ENCODE measurements around the gene MGST2.
"Not testable (repeated sequence)": the region's sequence is repeated elsewhere in the genome, so short reads cannot be mapped to it uniquely, and the experiment has no call there.

The MGST2 gene

GRCh38 chr4:139698167-139698925, 32.7 kb downstream of the MGST2 start:
- ATAC-seq, H3K36me3 Mint-ChIP-seq, H3K27me3 Mint-ChIP-seq, H3K4me3 Mint-ChIP-seq, H3K4me1 Mint-ChIP-seq, H3K27ac Mint-ChIP-seq: not testable (repeated sequence)
- H3K9me3 Mint-ChIP-seq = peaks cover 12% of the 10 kb centered on the region

DNA sequence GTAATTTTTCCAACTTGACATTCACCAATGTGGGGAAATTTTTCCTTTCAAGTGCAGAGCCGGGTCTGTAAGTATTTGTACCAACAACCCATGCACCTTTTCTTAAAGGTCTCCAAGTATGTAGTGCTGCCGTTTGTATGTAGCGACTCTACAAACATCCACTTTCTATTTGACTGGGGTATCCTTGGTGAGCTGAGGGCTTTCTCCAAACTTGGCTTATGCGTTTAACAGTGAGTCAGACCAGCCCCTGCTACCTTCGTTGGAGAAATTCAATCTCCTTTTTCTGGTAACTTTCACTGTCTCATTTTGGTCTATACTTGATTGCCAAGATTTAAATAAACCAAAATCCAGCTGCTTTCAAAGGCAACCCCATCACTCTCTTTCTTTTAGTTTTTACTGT, 34.9 kb downstream of the MGST2 start:
- Mint-ChIP-seq H3K27me3 (no peaks in the 10 kb centered on the region), H3K9me3 (peaks cover 12% of the 10 kb centered on the region), H3K4me1 (no peaks in the 10 kb centered on the region), H3K36me3 (peaks cover 6% of the 10 kb centered on the region), H3K27ac (no peak overlapping the region), H3K4me3 (no peak overlapping the region)
- no peak for ATAC-seq

- Mint-ChIP-seq H3K4me3 (no peak overlapping the region), H3K9me3 (peaks cover 3% of the 10 kb centered on the region), H3K36me3 (no peaks in the 10 kb centered on the region), H3K4me1 (no peaks in the 10 kb centered on the region), H3K27me3 (no peaks in the 10 kb centered on the region), H3K27ac (no peak overlapping the region)
- no peak for ATAC-seq
Measured at GRCh38 chr4:139704915-139705485, 39.4 kb downstream of the MGST2 start.

GRCh38 chr4:139709660-139710059, 44.0 kb downstream of the MGST2 start:
- Mint-ChIP-seq H3K36me3 (no peaks in the 10 kb centered on the region), H3K27ac (no peak overlapping the region), H3K4me1 (no peaks in the 10 kb centered on the region), H3K9me3 (peaks cover 3% of the 10 kb centered on the region), H3K27me3 (peaks cover 8% of the 10 kb centered on the region), H3K4me3 (no peak overlapping the region)
- no peak for ATAC-seq

DNA sequence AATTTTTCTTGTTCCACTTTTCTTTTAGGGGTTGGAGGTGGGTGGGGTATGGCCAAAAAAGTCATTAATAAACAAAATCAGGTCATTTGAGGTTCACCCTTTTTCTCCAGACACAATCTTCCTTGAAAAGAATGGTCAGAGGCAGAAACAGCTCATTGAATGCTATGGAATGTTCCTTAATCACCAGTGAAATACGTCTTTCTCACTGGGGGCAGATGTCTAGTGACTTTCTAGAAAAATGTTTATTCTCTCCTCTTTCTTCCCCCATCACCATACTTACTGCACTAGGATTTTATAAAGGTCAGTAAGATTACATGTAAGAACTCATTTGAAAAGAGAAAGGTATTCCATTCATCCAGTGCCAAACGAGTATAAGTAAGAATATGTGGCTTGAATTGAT, 44.5 kb downstream of the MGST2 start:
- H3K4me3 Mint-ChIP-seq = no peak overlapping the region

GRCh38 chr4:139711461-139711860, 45.8 kb downstream of the MGST2 start:
- Mint-ChIP-seq H3K4me3 (no peak overlapping the region), H3K4me1 (no peaks in the 10 kb centered on the region), H3K27me3 (peaks cover 8% of the 10 kb centered on the region), H3K36me3 (no peaks in the 10 kb centered on the region), H3K27ac (no peak overlapping the region), H3K9me3 (peaks cover 3% of the 10 kb centered on the region)
- ATAC-seq = no peak

More for the DNA sequence above, 44.5 kb downstream of the MGST2 start:
- H3K27ac Mint-ChIP-seq = no peak overlapping the region
- peaks cover 3% of the 10 kb centered on the region for H3K9me3 Mint-ChIP-seq
- H3K27me3 Mint-ChIP-seq = peaks cover 8% of the 10 kb centered on the region
- no peaks in the 10 kb centered on the region for H3K36me3 Mint-ChIP-seq
- no peak for ATAC-seq
- no peaks in the 10 kb centered on the region for H3K4me1 Mint-ChIP-seq

GRCh38 chr4:139712882-139713281, 47.3 kb downstream of the MGST2 start:
- Mint-ChIP-seq H3K36me3 (no peaks in the 10 kb centered on the region), H3K9me3 (peaks cover 2% of the 10 kb centered on the region), H3K4me1 (peaks cover 6% of the 10 kb centered on the region), H3K4me3 (no peak overlapping the region), H3K27ac (no peak overlapping the region), H3K27me3 (peaks cover 18% of the 10 kb centered on the region)
- no peak for ATAC-seq

DNA sequence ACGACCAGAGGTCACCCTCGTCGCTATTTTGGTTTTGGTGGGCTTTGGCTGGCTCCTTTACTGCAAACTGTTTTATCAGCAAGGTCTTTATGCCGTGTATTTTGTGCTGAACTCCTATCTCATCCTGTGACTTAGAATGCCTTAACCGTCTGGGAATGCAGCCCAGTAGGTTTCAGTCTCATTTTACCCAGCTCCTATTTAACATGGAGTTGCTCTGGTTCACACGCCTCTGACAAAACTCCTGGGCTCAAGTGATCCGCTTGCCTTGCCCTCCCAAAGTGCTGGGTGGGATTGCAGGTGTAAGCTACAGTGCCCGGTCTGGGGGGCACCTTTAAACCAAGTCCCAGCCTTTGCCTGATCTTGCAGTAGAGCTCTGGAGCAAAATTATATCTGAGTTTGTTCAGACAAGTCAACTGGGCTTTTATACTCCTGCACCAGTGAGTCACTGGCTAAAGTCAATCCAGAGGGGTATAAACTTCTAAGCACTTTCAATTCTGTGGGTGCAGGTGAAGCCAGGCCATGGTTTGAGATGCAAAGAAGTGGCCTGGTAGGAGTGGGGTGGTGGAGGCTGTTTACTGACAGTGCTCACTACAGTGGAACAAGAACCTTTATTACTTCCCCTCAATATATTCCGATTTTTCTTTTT, 50.2 kb downstream of the MGST2 start:
- Mint-ChIP-seq H3K4me1 (peaks cover 6% of the 10 kb centered on the region), H3K9me3 (no peaks in the 10 kb centered on the region), H3K27me3 (peaks cover 15% of the 10 kb centered on the region), H3K27ac (no peak overlapping the region), H3K4me3 (no peak overlapping the region), H3K36me3 (no peaks in the 10 kb centered on the region)
- no peak for ATAC-seq

DNA sequence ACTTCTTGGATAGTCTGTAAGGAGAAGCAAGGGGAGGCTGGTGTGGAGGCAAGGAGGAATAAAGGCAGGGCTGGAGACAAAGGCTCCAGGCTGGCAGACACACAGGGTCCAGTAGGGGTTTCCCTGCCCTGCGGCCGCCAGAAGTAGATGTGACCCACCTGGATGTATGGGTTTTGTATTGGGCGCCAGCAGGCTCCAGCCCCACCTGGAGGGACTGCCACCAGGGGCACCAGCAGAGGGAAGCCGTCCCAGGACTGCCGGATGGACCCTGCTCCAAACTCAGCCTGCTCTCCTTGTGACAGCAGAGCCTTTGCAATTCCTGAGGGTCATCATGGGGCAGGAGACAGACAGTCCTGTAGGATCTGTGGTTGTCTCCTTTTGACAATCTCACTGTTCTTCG, 52.7 kb downstream of the MGST2 start:
- no peak overlapping the region for H3K4me3 Mint-ChIP-seq
- H3K9me3 Mint-ChIP-seq = no peaks in the 10 kb centered on the region
- peaks cover 12% of the 10 kb centered on the region for H3K27me3 Mint-ChIP-seq
- peaks cover 6% of the 10 kb centered on the region for H3K4me1 Mint-ChIP-seq
- H3K36me3 Mint-ChIP-seq = no peaks in the 10 kb centered on the region
- H3K27ac Mint-ChIP-seq = no peak overlapping the region
- ATAC-seq = no peak

DNA sequence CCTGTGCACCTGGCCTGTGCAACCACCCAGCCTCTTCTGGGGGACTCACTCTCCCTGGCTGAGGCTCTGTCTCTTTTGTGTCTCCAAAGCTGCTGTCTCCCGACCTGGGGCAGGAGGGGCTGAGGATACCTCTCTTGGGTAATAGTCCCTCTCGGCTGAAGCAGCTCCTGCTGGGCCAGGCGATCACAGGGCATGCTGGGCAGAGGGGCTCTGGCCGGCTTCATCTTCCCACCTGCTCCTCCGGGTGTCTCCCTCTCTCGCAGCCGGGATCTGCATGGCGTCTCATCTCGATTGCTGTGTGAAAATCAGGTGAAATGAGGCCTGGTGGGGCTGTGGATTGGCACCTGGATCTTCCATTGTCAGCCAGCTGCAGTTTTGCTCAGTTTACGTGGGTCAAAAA, 53.2 kb downstream of the MGST2 start:
- no peak overlapping the region for H3K4me3 Mint-ChIP-seq
- H3K27me3 Mint-ChIP-seq = peaks cover 12% of the 10 kb centered on the region
- peaks cover 6% of the 10 kb centered on the region for H3K4me1 Mint-ChIP-seq
- H3K36me3 Mint-ChIP-seq = no peaks in the 10 kb centered on the region
- no peaks in the 10 kb centered on the region for H3K9me3 Mint-ChIP-seq
- no peak overlapping the region for H3K27ac Mint-ChIP-seq
- ATAC-seq = no peak

- Mint-ChIP-seq H3K36me3 (no peaks in the 10 kb centered on the region), H3K4me1 (peaks cover 6% of the 10 kb centered on the region), H3K9me3 (no peaks in the 10 kb centered on the region), H3K27ac (no peak overlapping the region), H3K4me3 (no peak overlapping the region), H3K27me3 (peaks cover 12% of the 10 kb centered on the region)
- ATAC-seq = peak; percentile 15
Measured at GRCh38 chr4:139719381-139720101, 53.9 kb downstream of the MGST2 start.

- peaks cover 12% of the 10 kb centered on the region for H3K27me3 Mint-ChIP-seq
- H3K9me3 Mint-ChIP-seq = no peaks in the 10 kb centered on the region
- H3K36me3 Mint-ChIP-seq = no peaks in the 10 kb centered on the region
- peaks cover 6% of the 10 kb centered on the region for H3K4me1 Mint-ChIP-seq
- no peak overlapping the region for H3K27ac Mint-ChIP-seq
- H3K4me3 Mint-ChIP-seq = no peak overlapping the region
- ATAC-seq = no peak
Measured at GRCh38 chr4:139720806-139721205, 55.2 kb downstream of the MGST2 start.

- no peaks in the 10 kb centered on the region for H3K9me3 Mint-ChIP-seq
- no peak overlapping the region for H3K27ac Mint-ChIP-seq
- no peaks in the 10 kb centered on the region for H3K36me3 Mint-ChIP-seq
- peaks cover 12% of the 10 kb centered on the region for H3K27me3 Mint-ChIP-seq
- ATAC-seq = no peak
- no peak overlapping the region for H3K4me3 Mint-ChIP-seq
- H3K4me1 Mint-ChIP-seq = peaks cover 6% of the 10 kb centered on the region
Measured at GRCh38 chr4:139721789-139722188, 56.2 kb downstream of the MGST2 start.

- Mint-ChIP-seq H3K27me3 (peaks cover 12% of the 10 kb centered on the region), H3K4me3 (no peak overlapping the region), H3K27ac (no peak overlapping the region), H3K36me3 (no peaks in the 10 kb centered on the region), H3K9me3 (no peaks in the 10 kb centered on the region), H3K4me1 (no peaks in the 10 kb centered on the region)
- ATAC-seq = no peak
Measured at GRCh38 chr4:139725236-139725635, 59.6 kb downstream of the MGST2 start.

DNA sequence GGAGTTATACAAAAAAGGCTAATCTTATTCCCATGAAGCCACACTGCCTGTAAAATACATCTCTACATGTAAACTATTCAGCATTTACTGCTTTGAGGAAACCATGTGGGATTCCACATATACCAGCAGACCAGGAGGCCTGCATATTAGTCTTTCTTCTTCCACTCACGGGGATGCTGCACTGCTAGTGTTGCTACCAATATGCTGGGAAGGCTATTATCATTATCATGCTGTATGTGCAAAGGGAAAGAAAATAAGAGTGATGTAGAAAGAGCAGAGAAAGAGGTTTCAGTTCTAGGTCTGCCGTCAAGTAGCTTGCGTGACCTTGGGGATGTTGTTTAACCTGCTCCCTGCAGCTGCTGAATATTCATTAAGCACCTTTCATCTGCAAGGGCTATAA, 61.0 kb downstream of the MGST2 start:
- ATAC-seq = no peak
- H3K27me3 Mint-ChIP-seq = peaks cover 26% of the 10 kb centered on the region
- no peaks in the 10 kb centered on the region for H3K4me1 Mint-ChIP-seq
- no peaks in the 10 kb centered on the region for H3K9me3 Mint-ChIP-seq
- no peaks in the 10 kb centered on the region for H3K36me3 Mint-ChIP-seq
- no peak overlapping the region for H3K4me3 Mint-ChIP-seq
- no peak overlapping the region for H3K27ac Mint-ChIP-seq
